ENCODE data around the gene RNF115.

GRCh38 chr1:145782272-145783099 is 41.4 kb downstream of the RNF115 start:
- TF ChIP-seq, protein P1, sequence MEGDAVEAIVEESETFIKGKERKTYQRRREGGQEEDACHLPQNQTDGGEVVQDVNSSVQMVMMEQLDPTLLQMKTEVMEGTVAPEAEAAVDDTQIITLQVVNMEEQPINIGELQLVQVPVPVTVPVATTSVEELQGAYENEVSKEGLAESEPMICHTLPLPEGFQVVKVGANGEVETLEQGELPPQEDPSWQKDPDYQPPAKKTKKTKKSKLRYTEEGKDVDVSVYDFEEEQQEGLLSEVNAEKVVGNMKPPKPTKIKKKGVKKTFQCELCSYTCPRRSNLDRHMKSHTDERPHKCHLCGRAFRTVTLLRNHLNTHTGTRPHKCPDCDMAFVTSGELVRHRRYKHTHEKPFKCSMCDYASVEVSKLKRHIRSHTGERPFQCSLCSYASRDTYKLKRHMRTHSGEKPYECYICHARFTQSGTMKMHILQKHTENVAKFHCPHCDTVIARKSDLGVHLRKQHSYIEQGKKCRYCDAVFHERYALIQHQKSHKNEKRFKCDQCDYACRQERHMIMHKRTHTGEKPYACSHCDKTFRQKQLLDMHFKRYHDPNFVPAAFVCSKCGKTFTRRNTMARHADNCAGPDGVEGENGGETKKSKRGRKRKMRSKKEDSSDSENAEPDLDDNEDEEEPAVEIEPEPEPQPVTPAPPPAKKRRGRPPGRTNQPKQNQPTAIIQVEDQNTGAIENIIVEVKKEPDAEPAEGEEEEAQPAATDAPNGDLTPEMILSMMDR (IDR thresholded peaks at IDR 0.05): no peak
- TF ChIP-seq POLR2AphosphoS5 (IDR thresholded peaks at IDR 0.05): peak in 1 of 2 donors; percentile 47
- no peak for TF ChIP-seq POLR2A (IDR thresholded peaks at IDR 0.05; ENCODE audit: low read depth)
- no peak for TF ChIP-seq EP300 (IDR thresholded peaks at IDR 0.05)

Measured in esophagus muscularis mucosa (tissue), 4 donors.